Skin epidermis (tissue), 12 donors: ENCODE results near the gene TNFRSF11A.

ENCODE experiments used
- H3K27ac ChIP-seq, 21 experiments: fragments of 200-600 bp; sonication (generic) in 11 of 21; one replicate each; pipeline ENCODE4 v1.5.0; 2020; ENCODE audit warnings: mild to moderate bottlenecking in 3 of 21, inconsistent platforms in 2 of 21, moderate library complexity in 2 of 21
- H3K4me3 ChIP-seq, 7 experiments: fragments of 200-600 bp; sonication (generic) in 2 of 7; one replicate each; pipeline ENCODE4 v1.5.0; 2020; ENCODE audit warnings: inconsistent platforms in 2 of 7, mild to moderate bottlenecking in 2 of 7, moderate library complexity in 1 of 7

The TNFRSF11A gene

GRCh38 chr18:62323483-62324180, 1.5 kb upstream of the TNFRSF11A start:
- Histone ChIP-seq H3K4me3 (no peak overlapping the region), H3K27ac (no peak overlapping the region)

- Histone ChIP-seq H3K4me3 (peak overlapping the region in 5 of 7 experiments; percentile 23 to 57 (median 42)), H3K27ac (no peak overlapping the region)
These were observed 805 bp upstream of the TNFRSF11A start for GRCh38 chr18:62324181-62324828.

- Histone ChIP-seq H3K4me3 (peak overlapping the region; percentile 42 to 57 (median 45)), H3K27ac (peak overlapping the region in 4 of 21 experiments; percentile 2 to 30 (median 26))
These were observed 916 bp downstream of the TNFRSF11A start for GRCh38 chr18:62325806-62326645.

- H3K4me3 ChIP-seq, result peak overlapping the region in 2 of 7 experiments; percentile 43 to 57
These were observed 1.7 kb downstream of the TNFRSF11A start for GRCh38 chr18:62326646-62327348.

GRCh38 chr18:62327977-62328376, 2.9 kb downstream of the TNFRSF11A start:
- H3K4me3 ChIP-seq, result no peak overlapping the region
- H3K27ac ChIP-seq, result no peak overlapping the region

More at GRCh38 chr18:62326646-62327348, 1.7 kb downstream of the TNFRSF11A start:
- no peak overlapping the region for H3K27ac ChIP-seq

GRCh38 chr18:62328586-62329525, 3.7 kb downstream of the TNFRSF11A start:
- no peak overlapping the region for H3K4me3 ChIP-seq
- no peak overlapping the region for H3K27ac ChIP-seq

- H3K4me3 ChIP-seq, result no peak overlapping the region
- no peak overlapping the region for H3K27ac ChIP-seq
These were observed 4.8 kb downstream of the TNFRSF11A start for GRCh38 chr18:62329691-62330454.

- H3K4me3 ChIP-seq, result no peak overlapping the region
- H3K27ac ChIP-seq, result no peak overlapping the region
These were observed 5.5 kb downstream of the TNFRSF11A start for GRCh38 chr18:62330650-62331049.

- no peak overlapping the region for H3K27ac ChIP-seq
These were observed 6.7 kb downstream of the TNFRSF11A start for GRCh38 chr18:62331581-62332356.

GRCh38 chr18:62332431-62332830, 7.3 kb downstream of the TNFRSF11A start:
- H3K27ac ChIP-seq, result no peak overlapping the region

More at GRCh38 chr18:62331581-62332356, 6.7 kb downstream of the TNFRSF11A start:
- no peak overlapping the region for H3K4me3 ChIP-seq

GRCh38 chr18:62332964-62333695, 8.0 kb downstream of the TNFRSF11A start:
- no peak overlapping the region for H3K4me3 ChIP-seq
- H3K27ac ChIP-seq, result no peak overlapping the region

More at GRCh38 chr18:62332431-62332830, 7.3 kb downstream of the TNFRSF11A start:
- H3K4me3 ChIP-seq, result no peak overlapping the region

- H3K4me3 ChIP-seq, result no peak overlapping the region
- no peak overlapping the region for H3K27ac ChIP-seq
These were observed 9.0 kb downstream of the TNFRSF11A start for GRCh38 chr18:62334120-62334519.

GRCh38 chr18:62335494-62335893, 10.4 kb downstream of the TNFRSF11A start:
- Histone ChIP-seq H3K4me3 (no peak overlapping the region), H3K27ac (no peak overlapping the region)

- H3K27ac ChIP-seq, result no peak overlapping the region
These were observed 11.5 kb downstream of the TNFRSF11A start for GRCh38 chr18:62336618-62337017.

GRCh38 chr18:62337336-62337735, 12.2 kb downstream of the TNFRSF11A start:
- no peak overlapping the region for H3K27ac ChIP-seq
- no peak overlapping the region for H3K4me3 ChIP-seq

More at GRCh38 chr18:62336618-62337017, 11.5 kb downstream of the TNFRSF11A start:
- H3K4me3 ChIP-seq, result no peak overlapping the region

GRCh38 chr18:62338446-62339105, 13.5 kb downstream of the TNFRSF11A start:
- H3K4me3 ChIP-seq, result no peak overlapping the region
- H3K27ac ChIP-seq, result no peak overlapping the region
